GM18909 (cell line): ENCODE measurements around the gene PEX11A.

Experiments
- ATAC-seq: cut with Tn5 transposase; IDR thresholded peaks from one replicate; pipeline ENCODE4 v1.9.1; 2021; ENCODE audit warnings: mild to moderate bottlenecking; ENCODE audit not compliant: unreplicated experiment, poor library complexity

The PEX11A gene

GRCh38 chr15:89677381-89677780 is 13.2 kb downstream of the PEX11A start:
- no peak for ATAC-seq

- ATAC-seq, result no peak
These were observed 14.9 kb downstream of the PEX11A start for GRCh38 chr15:89675606-89676005.

- ATAC-seq, result no peak
These were observed 16.0 kb downstream of the PEX11A start for GRCh38 chr15:89674526-89674925.

GRCh38 chr15:89673165-89673512 is 17.4 kb downstream of the PEX11A start:
- ATAC-seq, result no peak

- no peak for ATAC-seq
These were observed 18.1 kb downstream of the PEX11A start for GRCh38 chr15:89672221-89673164.

- ATAC-seq, result no peak
These were observed 18.9 kb downstream of the PEX11A start for GRCh38 chr15:89671687-89672086.

GRCh38 chr15:89670971-89671560 is 19.5 kb downstream of the PEX11A start:
- no peak for ATAC-seq

GRCh38 chr15:89669941-89670340 is 20.6 kb downstream of the PEX11A start:
- ATAC-seq, result no peak

- ATAC-seq, result no peak
These were observed 21.2 kb downstream of the PEX11A start for GRCh38 chr15:89669309-89669865.

GRCh38 chr15:89668171-89668570 is 22.4 kb downstream of the PEX11A start:
- no peak for ATAC-seq

GRCh38 chr15:89667706-89667960 is 22.9 kb downstream of the PEX11A start:
- ATAC-seq, result no peak

- no peak for ATAC-seq
These were observed 23.5 kb downstream of the PEX11A start for GRCh38 chr15:89666858-89667705.

GRCh38 chr15:89666184-89666857 is 24.2 kb downstream of the PEX11A start:
- no peak for ATAC-seq

GRCh38 chr15:89665449-89666181 is 24.9 kb downstream of the PEX11A start:
- ATAC-seq, result peak; percentile 56

GRCh38 chr15:89664441-89665350 is 25.9 kb downstream of the PEX11A start:
- no peak for ATAC-seq

GRCh38 chr15:89662893-89663626 is 27.5 kb downstream of the PEX11A start:
- ATAC-seq, result no peak

GRCh38 chr15:89660556-89660955 is 30.0 kb downstream of the PEX11A start:
- ATAC-seq, result no peak

GRCh38 chr15:89659295-89659694 is 31.3 kb downstream of the PEX11A start:
- ATAC-seq, result no peak
